ENCODE results near the gene SH3BP5.

GRCh38 chr3:15361494-15362214 is 29.3 kb upstream of the SH3BP5 start:
- TF ChIP-seq CTCF (IDR thresholded peaks at IDR 0.05) (no peak), POLR2A (IDR thresholded peaks at IDR 0.05) (no peak)
